ENCODE data around the gene MIS18A. TPM values are rescaled to one million over a fixed set of nuclear protein-coding genes. Genes with fewer than 3 reads are reported as not detected.
"Not testable (repeated sequence)": the region's sequence is repeated elsewhere in the genome, so short reads cannot be mapped to it uniquely, and the experiment has no call there.

Gene MIS18A, protein sequence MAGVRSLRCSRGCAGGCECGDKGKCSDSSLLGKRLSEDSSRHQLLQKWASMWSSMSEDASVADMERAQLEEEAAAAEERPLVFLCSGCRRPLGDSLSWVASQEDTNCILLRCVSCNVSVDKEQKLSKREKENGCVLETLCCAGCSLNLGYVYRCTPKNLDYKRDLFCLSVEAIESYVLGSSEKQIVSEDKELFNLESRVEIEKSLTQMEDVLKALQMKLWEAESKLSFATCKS
- 10 to 100 TPM; 31.1 to 31.8 TPM for total RNA-seq

DNA sequence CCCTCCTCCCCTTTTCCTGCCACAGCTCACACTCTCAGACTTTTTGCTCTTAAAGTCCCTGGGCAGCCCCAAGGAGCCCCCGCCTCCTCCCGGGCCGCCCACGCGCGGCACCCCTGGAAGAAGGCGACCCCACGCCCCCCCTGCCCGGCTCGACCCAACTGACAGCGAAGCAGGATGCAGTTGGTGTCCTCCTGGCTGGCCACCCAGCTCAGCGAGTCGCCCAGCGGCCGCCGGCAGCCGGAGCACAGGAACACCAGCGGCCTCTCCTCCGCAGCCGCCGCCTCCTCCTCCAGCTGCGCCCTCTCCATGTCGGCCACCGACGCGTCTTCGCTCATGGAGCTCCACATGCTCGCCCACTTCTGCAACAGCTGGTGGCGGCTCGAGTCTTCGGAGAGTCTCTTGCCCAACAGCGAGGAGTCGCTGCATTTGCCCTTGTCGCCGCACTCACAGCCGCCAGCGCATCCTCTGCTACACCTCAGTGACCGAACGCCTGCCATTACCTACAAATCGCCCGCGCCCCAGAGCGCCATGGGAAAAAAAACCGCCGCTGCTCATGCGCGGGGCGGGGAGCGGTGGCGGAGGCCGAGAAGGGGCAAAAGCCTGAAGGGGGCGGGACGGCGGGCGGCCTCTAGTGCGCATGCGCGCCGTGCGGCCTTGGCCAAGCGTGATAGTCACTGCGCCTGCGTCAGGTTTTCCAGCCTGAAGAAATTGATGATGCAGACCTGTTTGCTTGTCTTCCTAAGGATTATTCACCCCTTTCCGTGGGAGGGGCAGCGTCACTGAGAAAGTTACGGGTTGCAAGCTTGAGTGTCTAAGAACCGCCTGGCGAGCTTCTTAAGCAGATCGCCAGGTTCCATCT lies at the start of gene MIS18A:
TSS of gene MIS18A (minus strand) at position 532 of the 859 bp plus-strand sequence. CDS start at position 497, 35 bp downstream.
- ChIA-PET POLR2A (interaction anchor here (0.6 to 1.0 kb wide), 4 partner anchors 9 to 327 kb away, joined by 3 read pairs; no protein-coding TSS in a partner anchor), CTCF (interaction anchor here (1.1 kb wide), 1 partner anchor 30 kb away, joined by 3 read pairs; no protein-coding TSS in a partner anchor)

DNA sequence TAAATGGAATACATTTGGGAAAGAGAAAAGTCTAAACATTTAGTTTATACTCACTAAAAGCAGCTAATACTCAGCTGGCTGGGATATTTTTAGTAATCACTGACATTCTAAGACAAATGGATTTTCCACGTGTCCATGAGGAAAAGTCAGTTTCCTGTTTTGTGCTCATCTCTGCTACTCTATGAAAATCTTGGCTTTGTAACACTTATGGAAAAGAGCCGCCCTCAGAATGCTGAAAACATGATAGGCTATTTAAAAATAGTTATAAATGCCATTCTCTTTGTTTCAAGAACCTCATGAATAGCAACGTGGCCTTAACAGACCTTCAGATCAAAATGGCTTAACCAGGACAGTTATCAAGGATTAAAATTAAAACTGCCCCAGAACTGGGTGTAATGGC lies 49.7 kb upstream of the MIS18A start:
- POLR2A ChIA-PET, result interaction anchor here (0.6 kb wide), 1 partner anchor 21 kb away, joined by 4 read pairs; no protein-coding TSS in a partner anchor
- CTCF ChIA-PET, result no interaction called here

DNA sequence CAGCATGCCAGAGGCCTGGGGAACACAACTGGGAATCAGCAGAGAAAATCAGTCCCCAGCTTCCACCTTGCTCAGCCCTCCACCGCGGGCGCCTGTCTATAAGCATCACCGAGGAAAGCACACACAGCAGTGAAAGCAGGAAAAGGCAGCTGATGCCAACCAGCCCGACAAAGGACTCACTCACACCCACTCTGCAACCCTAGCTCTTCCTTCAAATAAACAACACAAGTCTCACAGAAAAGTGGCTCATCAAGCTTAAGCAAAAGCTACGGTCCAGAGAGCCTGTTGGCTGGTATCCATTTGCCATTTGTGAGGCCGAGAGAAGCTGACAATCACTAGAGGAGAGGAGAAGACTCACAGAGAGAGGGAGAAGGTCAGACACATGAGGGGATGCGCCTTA lies 46.9 kb upstream of the MIS18A start:
- CTCF ChIA-PET, result no interaction called here
- POLR2A ChIA-PET, result no interaction called here

DNA sequence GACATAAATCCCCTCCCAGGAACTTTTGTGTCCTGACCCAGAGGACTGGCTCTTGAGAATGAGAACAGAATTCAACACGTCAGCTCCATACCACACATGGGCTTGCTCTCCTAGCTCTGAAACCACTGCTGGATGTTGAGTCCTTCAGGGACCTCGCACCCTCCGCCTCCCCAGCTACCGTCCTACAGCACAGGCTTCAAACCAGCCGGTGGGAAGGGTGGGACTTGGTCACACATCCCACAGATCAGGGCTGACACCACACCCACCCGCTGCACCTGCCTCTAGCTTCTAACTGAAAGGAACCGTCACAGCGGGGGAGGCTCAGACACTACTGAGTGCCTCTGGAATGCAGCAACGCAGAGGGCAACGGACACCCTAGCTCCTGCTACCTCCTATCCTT lies 43.8 kb upstream of the MIS18A start:
- POLR2A ChIA-PET, result no interaction called here
- CTCF ChIA-PET, result no interaction called here

DNA sequence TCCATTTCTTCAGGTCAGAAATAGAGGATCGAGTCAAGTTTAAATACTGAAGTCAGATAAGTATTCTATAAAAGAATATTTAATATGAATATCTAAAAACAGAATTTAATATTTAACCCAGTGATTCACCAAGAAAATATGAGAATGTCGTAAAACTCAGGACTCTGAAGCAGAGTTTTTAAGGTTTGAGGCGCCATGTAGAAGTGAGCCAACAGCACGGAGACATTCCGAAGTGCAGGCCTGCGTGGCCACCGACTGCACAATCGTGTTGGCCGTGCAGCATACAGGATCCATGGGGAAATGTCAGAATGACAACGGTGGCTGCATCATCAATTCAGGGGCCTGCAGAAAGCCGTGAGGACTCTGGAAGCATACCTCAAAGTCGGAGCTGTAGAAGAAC lies 43.3 kb upstream of the MIS18A start:
- CTCF ChIA-PET, result no interaction called here
- POLR2A ChIA-PET, result no interaction called here

DNA sequence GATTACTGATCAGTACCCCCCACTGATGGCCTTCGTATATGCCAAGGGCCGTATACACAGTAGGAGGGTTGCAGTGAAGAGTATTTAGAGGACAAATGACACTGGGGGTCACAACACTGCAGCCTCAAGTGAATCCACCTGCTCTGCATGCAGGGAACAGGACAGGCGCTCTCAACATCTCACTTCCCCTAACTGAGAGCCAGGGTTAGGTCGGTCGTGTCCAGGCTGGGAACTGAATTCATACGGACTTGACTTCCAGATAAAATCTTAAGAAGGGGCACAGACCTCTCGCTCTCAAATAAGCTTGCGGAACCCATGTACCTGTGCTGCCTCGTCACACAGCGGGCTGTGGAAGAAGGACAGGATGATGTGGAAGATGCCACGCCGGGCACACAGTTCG lies 42.6 kb upstream of the MIS18A start:
- ChIA-PET CTCF (no interaction called here), POLR2A (no interaction called here)

DNA sequence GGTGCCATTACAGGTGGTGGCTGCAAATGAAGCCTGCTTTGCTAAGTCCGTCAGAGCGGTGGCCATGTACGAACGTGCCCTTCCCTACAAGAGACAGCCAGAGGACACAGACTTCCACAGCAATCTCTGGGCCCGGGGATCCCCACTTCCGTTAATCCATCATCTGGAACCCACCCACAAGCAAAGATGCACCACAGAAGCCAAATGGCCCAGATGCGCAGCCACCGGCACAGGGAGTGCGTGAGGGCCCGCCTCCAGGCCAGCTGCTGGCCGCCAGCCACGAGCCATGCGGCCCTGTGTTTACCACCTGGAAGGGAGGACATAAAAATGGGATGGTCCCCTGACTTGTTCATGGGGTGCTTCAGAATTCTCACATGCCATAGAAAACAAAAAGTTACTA lies 41.9 kb upstream of the MIS18A start:
- CTCF ChIA-PET, result no interaction called here
- POLR2A ChIA-PET, result no interaction called here

DNA sequence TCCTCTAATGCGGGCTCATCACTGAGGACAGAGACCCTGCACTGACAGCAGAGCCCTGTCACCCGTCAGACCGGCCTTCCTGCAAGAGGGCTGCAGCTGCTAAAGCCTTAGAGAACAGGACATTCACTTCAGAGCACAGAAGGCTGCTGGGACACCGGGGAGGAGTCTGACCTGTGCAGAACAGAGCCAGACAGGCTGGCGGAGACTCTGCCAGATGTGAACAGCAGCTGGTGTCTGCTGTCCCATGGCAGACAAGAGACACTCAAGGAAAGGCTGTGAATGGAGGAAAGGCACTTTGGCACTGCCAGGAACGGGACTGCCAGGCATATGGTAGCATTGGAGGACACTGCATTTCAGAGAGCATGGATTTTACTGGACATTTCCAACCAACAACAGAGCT lies 41.2 kb upstream of the MIS18A start:
- ChIA-PET POLR2A (no interaction called here), CTCF (no interaction called here)

DNA sequence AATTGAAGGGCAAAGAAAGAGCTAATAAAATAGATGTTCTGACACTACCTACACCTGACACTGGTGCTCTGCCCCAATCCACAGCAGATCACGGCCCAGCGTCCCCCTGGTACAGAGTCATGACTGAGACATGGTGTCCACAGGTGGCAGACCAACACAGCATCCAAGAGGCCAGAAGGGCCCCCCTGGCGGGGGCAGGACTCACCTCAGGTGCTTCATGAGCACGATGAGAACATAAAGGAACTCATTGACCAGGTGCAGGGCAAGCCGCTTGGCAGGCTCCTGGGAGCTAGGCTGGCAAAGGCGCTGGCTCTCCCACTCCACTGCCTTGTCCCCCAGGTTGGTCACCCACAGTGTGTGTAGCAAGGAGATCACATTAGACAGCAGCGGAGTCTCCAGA lies 40.2 kb upstream of the MIS18A start:
- ChIA-PET CTCF (no interaction called here), POLR2A (no interaction called here)

DNA sequence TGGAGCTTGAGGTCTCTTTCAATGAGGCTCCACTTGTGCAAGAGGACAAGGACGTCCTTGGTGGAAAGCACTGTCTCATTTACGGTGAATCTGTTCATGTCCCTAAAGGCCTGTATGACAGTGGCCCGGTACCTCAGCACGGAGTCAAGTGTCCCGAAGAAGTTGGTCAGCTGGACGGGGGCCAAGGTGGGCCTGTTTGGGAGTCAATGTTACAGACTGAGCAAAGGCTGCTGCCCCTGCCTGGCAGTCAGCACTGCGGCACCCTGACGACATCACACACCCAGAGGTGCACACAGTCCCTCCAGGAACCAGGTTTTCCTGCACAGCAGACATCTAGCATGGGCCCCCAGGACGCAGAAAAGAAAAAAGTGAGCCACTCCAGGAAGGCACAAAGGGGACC lies 38.9 kb upstream of the MIS18A start:
- ChIA-PET CTCF (no interaction called here), POLR2A (no interaction called here)

DNA sequence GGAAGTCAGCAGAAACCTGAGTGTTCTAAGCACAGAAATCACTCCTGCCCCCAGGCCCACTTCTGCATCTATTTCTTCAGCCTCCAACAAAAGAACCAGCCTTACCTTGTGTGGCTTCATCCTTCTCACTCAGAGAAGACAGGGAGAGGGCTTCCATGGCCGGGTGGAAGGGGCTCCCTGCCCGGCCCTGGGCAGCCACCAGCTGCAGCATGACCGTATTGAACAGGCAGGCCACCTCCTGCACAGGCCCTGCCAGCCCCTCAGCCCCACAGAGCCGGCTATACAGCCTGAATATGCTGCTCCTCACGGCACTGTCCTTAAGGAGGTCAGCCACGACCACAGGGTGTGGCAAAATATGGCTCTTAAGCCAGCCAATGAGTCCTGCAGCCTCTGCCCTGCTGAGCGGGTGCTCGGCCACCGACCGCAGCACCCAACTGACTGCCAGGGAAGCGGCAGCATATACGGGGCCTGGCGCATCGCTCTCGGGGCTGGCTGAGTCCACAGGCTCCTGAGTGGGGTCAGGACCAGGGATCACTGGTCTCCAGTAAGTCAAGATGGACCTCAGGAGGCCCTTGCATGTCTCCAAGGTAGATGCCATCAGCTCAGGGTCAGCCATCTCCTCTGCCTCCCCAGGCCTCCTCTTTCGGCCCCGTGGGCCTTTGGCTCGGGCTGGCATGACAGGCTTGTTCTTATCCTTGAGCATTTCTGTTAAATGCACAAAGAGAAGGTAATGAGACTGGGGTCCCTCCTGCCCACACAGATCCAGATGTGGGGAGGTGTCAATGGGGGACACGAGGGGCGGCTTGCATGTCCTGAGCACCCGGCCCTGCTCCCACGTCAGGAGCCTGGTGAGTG lies 37.7 kb upstream of the MIS18A start:
- POLR2A ChIA-PET, result no interaction called here
- CTCF ChIA-PET, result no interaction called here

DNA sequence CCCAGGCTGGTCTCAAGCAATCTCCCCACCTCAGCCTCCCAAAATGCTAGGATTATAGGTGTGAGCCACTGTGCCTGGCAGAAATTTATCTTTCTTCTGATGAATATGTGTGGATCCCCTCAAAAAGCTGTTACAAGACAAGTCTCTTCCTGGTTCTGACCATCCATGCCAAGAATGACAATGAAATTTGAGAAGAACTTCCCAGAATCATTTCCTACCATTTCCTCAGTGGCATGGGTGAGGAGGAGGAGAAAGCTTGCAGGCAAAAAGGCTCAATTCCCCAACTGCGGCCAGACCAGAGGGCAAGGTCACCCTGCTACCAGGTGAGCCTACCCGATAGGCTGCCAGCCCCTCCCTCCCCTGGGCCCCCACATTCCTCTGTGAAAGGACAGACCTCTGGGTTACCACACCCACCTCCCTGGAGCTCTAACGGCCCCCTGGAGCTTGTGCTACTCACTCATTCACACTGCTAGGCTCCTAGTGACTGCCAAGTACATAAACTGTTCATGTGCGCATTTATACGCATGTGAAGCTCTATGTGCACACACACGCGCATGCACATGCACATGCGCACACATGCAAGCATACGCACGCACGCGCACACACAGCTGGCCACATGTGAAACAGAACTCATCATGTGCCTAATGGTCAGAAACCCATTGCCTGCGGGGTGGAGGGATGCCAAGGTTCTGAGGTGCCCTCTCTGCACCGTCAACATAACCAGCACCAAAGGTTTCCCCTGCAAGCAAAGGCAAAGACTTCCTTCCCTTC lies 36.8 kb upstream of the MIS18A start:
- ChIA-PET POLR2A (interaction anchor here (0.5 to 0.6 kb wide), 2 partner anchors 35 to 285 kb away, joined by 5 to 7 read pairs; no protein-coding TSS in a partner anchor), CTCF (no interaction called here)

DNA sequence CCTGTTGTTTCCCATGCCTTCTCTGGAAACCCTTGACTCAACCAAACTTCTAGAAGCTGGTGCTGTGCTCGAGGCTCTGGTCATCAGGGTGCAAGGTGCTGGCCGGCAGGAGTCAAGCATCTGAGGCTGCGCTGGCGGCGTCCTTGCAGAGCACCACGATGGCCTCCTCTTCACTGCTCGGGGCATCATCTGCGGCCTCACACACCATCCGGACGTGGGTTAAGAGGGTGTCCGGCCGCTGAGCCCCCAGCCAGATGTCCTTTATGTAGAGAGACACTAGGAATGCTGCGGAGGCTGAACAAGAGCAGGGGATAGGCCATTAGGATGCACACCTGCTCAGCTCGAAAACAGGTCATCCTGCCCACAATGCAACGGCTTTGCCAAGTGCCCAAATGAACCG lies 36.0 kb upstream of the MIS18A start:
- ChIA-PET POLR2A (no interaction called here), CTCF (no interaction called here)

DNA sequence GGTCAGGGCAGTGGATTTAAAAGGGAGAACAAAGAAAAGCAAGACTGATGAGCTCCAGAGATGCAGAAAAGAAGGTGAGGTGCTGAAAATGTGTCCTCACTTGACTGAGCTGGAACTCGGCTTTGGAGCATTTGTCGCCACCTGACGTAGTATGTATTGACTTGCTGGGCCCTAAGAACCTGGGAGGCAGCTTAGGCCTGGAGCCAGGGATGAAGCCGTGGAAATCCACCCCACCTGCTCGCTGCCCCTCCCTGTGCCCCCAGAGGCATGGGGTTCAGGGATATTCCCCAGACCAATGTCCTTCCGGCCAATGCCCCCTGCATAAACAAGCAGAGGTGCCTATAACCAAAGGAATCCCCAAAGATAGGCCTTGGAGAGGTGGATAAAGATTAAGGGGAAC lies 34.1 kb upstream of the MIS18A start:
- POLR2A ChIA-PET, result no interaction called here
- CTCF ChIA-PET, result no interaction called here

DNA sequence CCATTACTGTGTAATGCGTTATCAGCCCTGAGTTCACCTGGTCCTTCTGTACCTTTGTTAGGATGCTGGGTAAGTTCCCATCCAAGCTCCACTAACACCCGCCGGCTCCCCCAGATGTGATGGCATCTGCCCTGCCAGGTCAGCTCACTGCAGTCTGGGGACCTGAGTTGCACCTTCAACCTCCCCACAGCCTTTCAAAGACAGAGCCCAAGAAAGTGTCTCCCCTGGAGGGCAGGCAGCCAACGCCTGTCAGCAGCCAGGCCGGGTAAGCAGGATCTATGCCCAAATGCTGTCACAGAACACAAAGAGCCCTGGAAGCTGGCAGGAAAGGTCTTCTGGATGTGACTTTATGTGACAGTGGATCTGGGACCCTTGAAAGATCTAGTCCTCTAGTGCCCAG lies 33.5 kb upstream of the MIS18A start:
- ChIA-PET POLR2A (no interaction called here), CTCF (no interaction called here)

DNA sequence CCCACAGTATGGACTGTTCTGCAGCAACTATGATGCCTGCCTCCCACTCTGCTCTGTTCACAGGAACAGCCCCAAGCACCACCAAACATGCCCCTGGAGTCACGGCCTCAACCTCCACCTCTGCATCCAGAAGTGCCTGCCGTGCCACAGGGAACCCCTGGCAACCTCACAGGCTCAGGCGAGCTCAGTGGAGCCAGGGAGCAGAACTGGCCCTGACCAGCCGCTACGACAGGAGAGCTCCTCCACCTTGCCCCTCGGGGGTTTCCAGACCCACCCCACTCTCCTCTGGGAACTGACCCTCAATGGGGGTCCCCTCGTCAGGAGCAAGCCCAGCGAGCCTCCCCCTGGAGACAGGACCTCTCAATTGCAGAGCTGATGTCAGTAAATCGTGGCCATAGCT lies 32.8 kb upstream of the MIS18A start:
- ChIA-PET CTCF (no interaction called here), POLR2A (no interaction called here)

DNA sequence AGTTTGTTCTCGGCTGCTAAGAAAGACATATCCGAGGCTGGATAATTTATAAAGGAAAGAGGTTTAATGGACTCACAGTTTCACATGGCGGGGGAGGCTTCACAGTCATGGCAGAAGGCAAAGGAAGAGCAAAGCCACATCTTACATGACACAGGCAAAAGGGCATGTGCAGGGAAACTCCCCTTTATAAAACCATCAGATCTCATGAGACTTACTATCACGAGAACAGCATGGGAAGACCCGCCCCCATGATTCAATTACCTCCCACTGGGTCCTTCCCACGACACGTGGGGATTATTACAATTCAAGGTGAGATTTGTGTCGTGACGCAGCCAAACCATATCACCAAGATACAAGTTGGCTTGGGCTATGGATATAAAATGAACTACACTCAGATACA lies 32.1 kb upstream of the MIS18A start:
- POLR2A ChIA-PET, CTCF ChIA-PET: not testable (repeated sequence)

DNA sequence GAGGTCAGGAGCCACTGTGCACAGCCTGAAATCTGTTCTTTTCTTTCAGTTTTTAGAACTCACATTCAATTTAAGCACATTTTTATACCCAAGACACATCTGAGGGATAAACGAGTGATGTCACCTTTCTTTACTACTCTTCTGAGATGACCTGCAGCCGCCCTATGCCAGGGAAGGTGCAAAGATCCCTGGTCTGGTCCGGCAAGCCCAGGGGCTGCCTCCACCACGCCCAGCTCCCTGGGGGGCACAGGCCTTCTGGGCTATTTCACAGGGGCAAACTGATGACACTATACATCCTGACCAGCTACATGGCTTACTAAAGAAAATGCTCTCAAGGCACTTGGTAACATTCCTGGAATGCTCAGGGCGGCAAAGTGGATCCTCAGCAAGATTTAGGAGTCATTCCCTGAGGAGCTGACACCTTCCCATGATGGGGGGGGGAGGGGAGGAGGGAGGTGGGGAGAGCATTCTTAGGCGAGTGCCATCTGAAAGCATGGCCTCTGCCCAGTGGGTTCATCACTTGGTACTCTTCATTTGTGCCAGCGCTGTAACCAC lies 31.1 kb upstream of the MIS18A start:
- ChIA-PET CTCF (no interaction called here), POLR2A (no interaction called here)

DNA sequence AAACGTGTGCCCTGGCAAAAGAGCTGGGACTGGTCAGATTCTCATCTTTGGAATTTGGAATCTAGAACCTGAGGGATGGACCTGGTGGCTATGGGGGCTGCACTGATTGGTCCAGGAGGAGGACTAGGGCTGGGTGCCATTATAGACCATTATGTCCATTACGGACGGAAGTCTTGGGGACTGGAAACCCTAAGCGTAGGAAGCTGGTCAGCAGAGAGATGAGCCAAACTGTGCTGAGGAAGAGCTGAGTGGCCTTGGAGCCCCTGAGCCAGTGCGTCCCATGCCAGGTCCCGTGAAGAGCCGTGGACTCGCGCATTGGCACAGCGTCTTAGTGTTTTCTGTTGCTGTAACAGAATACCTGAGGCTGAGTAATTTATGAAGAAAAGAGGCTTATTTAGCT lies 29.8 kb upstream of the MIS18A start:
- ChIA-PET POLR2A (no interaction called here), CTCF (interaction anchor here (0.9 kb wide), 1 partner anchor 29 kb away, joined by 3 read pairs; no protein-coding TSS in a partner anchor)

DNA sequence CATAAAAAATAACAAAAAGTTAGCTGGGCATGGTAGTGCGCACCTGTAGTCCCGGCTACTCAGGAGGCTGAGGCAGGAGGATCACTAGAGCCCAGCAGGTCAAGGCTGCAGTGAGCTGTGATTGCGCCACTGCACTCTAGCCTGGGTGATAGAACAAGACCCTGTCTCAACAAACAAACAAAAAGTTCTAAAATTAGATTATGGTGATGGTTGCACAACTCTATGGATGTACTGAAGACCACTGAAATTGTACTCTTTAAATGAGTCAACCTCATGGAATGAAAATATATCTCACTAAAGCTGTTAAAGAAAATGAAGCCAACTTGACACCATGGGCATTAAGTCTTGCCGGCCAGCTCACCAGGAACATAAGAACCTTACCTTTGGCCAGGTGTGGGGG lies 28.9 kb upstream of the MIS18A start:
- ChIA-PET POLR2A (interaction anchor here (0.7 kb wide), 1 partner anchor 21 kb away, joined by 4 read pairs; no protein-coding TSS in a partner anchor), CTCF (no interaction called here)
